GM12878 (cell line): ENCODE data around the gene PRM3.

ENCODE experiments used
- CTCF ChIP-seq, 3 experiments: IDR thresholded peaks in 2 of 3; conservative IDR thresholded peaks in 1 of 3; 2 replicates each; pipeline ENCODE4 v1.5.1; 2011; ENCODE audit warnings: low read depth in 3 of 3, low read length in 3 of 3, mild to moderate bottlenecking in 3 of 3, control low read depth in 2 of 3, moderate library complexity in 2 of 3, inconsistent platforms in 1 of 3, mixed read lengths in 1 of 3; ENCODE audit not compliant: control insufficient read depth in 2 of 3, insufficient read depth in 1 of 3; ENCODE audit errors: extremely low read depth in 1 of 3
- FOXM1 ChIP-seq: IDR thresholded peaks from 2 replicates; pipeline ENCODE4 v1.6.1; 2012; ENCODE audit warnings: low read depth, mild to moderate bottlenecking, inconsistent platforms, low read length, moderate library complexity
- POLR2A ChIP-seq: IDR thresholded peaks from 2 replicates; pipeline ENCODE4 v1.6.1; 2011; ENCODE audit warnings: low read depth, mild to moderate bottlenecking, low read length
- POLR2AphosphoS5 ChIP-seq: IDR thresholded peaks from 2 replicates; pipeline ENCODE4 v1.6.1; 2011; ENCODE audit warnings: mild to moderate bottlenecking, low read length, inconsistent platforms
- REST ChIP-seq: IDR thresholded peaks from 2 replicates; pipeline ENCODE4 v1.6.1; 2012; ENCODE audit warnings: mild to moderate bottlenecking, low read depth, low read length
- RFX5 ChIP-seq: IDR thresholded peaks from 2 replicates; pipeline ENCODE4 v1.6.1; 2011; ENCODE audit warnings: low read depth, low read length, improper control_type of control experiment
- TCF7 ChIP-seq: IDR thresholded peaks from 2 replicates; pipeline ENCODE4 v1.6.1; 2014; ENCODE audit warnings: antibody characterized with exemption, borderline replicate concordance

GRCh38 chr16:11229432-11229831 is 44.0 kb downstream of the PRM3 start:
- TF ChIP-seq POLR2AphosphoS5 (no peak), CTCF (IDR thresholded peaks at IDR 0.05 in 2 of 3, conservative IDR thresholded peaks at IDR 0.05 in 1 of 3; ENCODE audit: control insufficient read depth in 2 of 3, extremely low read depth in 1 of 3, insufficient read depth in 1 of 3, low read depth in 3 of 3, low read length in 3 of 3) (no peak), RFX5 (no peak), REST (no peak), POLR2A (no peak), FOXM1 (no peak), TCF7 (no peak)
